ENCODE data around the gene KLHL5.

The KLHL5 gene

GRCh38 chr4:39066371-39066770 lies 4.3 kb downstream of the KLHL5 start:
- no peak overlapping the region for H3K27ac ChIP-seq
- no peak for TF ChIP-seq ZFX (IDR thresholded peaks at IDR 0.05; ENCODE audit: borderline replicate concordance)
- no peak for TF ChIP-seq CTCF (IDR thresholded peaks at IDR 0.05)

- no peak for TF ChIP-seq CTCF (IDR thresholded peaks at IDR 0.05)
- no peak for TF ChIP-seq ZFX (IDR thresholded peaks at IDR 0.05; ENCODE audit: borderline replicate concordance)
These were observed 5.0 kb downstream of the KLHL5 start for GRCh38 chr4:39067031-39067430.

GRCh38 chr4:39067451-39067850 lies 5.4 kb downstream of the KLHL5 start:
- TF ChIP-seq CTCF (IDR thresholded peaks at IDR 0.05), result no peak
- TF ChIP-seq ZFX (IDR thresholded peaks at IDR 0.05; ENCODE audit: borderline replicate concordance), result no peak
- H3K27ac ChIP-seq, result no peak overlapping the region

More at GRCh38 chr4:39067031-39067430, 5.0 kb downstream of the KLHL5 start:
- no peak overlapping the region for H3K27ac ChIP-seq

- TF ChIP-seq ZFX (IDR thresholded peaks at IDR 0.05; ENCODE audit: borderline replicate concordance), result no peak
- no peak overlapping the region for H3K27ac ChIP-seq
These were observed 6.9 kb downstream of the KLHL5 start for GRCh38 chr4:39068907-39069306.

GRCh38 chr4:39078829-39079228 lies 16.8 kb downstream of the KLHL5 start:
- no peak overlapping the region for H3K27ac ChIP-seq
- TF ChIP-seq CTCF (IDR thresholded peaks at IDR 0.05) (no peak), ZFX (IDR thresholded peaks at IDR 0.05; ENCODE audit: borderline replicate concordance) (no peak)

GRCh38 chr4:39083164-39083563 lies 21.1 kb downstream of the KLHL5 start:
- TF ChIP-seq CTCF (IDR thresholded peaks at IDR 0.05) (no peak), ZFX (IDR thresholded peaks at IDR 0.05; ENCODE audit: borderline replicate concordance) (no peak)
- no peak overlapping the region for H3K27ac ChIP-seq

GRCh38 chr4:39085891-39086290 lies 23.9 kb downstream of the KLHL5 start:
- H3K27ac ChIP-seq, result no peak overlapping the region
- TF ChIP-seq CTCF (IDR thresholded peaks at IDR 0.05), result no peak
- no peak for TF ChIP-seq ZFX (IDR thresholded peaks at IDR 0.05; ENCODE audit: borderline replicate concordance)

- TF ChIP-seq CTCF (IDR thresholded peaks at IDR 0.05), result no peak
- TF ChIP-seq ZFX (IDR thresholded peaks at IDR 0.05; ENCODE audit: borderline replicate concordance), result no peak
- no peak overlapping the region for H3K27ac ChIP-seq
These were observed 34.8 kb downstream of the KLHL5 start for GRCh38 chr4:39096847-39097246.
